Keratinocyte (primary cell): ENCODE data around the gene ARL5A. TPM values are rescaled to one million over a fixed set of nuclear protein-coding genes. Genes with fewer than 3 reads are reported as not detected.

Experiments
- DNase-seq: peaks from one replicate; pipeline ENCODE4 v3.0.0-alpha.2; 2011; ENCODE audit warnings: low read depth, missing footprints, low spot score
- FAIRE-seq: peaks from 2 replicates; lab custom pipeline; 2011; peaks lifted over from hg19 to GRCh38; lab: Jason Lieb, UNC
- H2AFZ ChIP-seq: 2 replicates; pipeline ENCODE4 v1.6.0; 2012; ENCODE audit warnings: low read length, control low read depth, inconsistent platforms; ENCODE audit not compliant: control insufficient read depth
- H3K27ac ChIP-seq: 2 replicates; pipeline ENCODE4 v1.5.1; 2011; ENCODE audit warnings: low read length; ENCODE audit not compliant: control insufficient read depth, insufficient read depth
- H3K27me3 ChIP-seq: 3 replicates; pipeline ENCODE4 v1.6.0; 2011; ENCODE audit warnings: low read length; ENCODE audit not compliant: control insufficient read depth, insufficient read depth; ENCODE audit errors: extremely low read depth
- H3K36me3 ChIP-seq, 2 experiments: 2 replicates in 1 of 2; 3 replicates in 1 of 2; pipeline ENCODE4 v1.5.1; 2011; ENCODE audit warnings: low read length in 2 of 2, mild to moderate bottlenecking in 1 of 2; ENCODE audit not compliant: control insufficient read depth in 2 of 2, insufficient read depth in 2 of 2; ENCODE audit errors: extremely low read depth in 1 of 2
- H3K4me1 ChIP-seq: 3 replicates; pipeline ENCODE4 v1.5.1; 2011; ENCODE audit warnings: low read length; ENCODE audit not compliant: control insufficient read depth, insufficient read depth; ENCODE audit errors: extremely low read depth
- H3K4me2 ChIP-seq: 3 replicates; pipeline ENCODE4 v1.6.0; 2011; ENCODE audit warnings: low read depth, low read length; ENCODE audit not compliant: control insufficient read depth, insufficient read depth; ENCODE audit errors: extremely low read depth
- H3K4me3 ChIP-seq, 3 experiments: fragments of 200-600 bp in 1 of 3; sonication (generic) in 1 of 3; 2 replicates in 2 of 3; 3 replicates in 1 of 3; pipeline ENCODE4 v1.5.1; 2011 to 2016; ENCODE audit warnings: low read length in 3 of 3, mild to moderate bottlenecking in 3 of 3, control low read depth in 2 of 3, inconsistent platforms in 1 of 3, low read depth in 1 of 3, mixed read lengths in 1 of 3, mixed run types in 1 of 3, moderate library complexity in 1 of 3; ENCODE audit not compliant: control insufficient read depth in 2 of 3, insufficient read depth in 2 of 3; ENCODE audit errors: extremely low read depth in 1 of 3
- H3K79me2 ChIP-seq: 2 replicates; pipeline ENCODE4 v1.6.0; 2012; ENCODE audit warnings: low read length; ENCODE audit not compliant: control insufficient read depth, insufficient read depth
- H3K9ac ChIP-seq: 3 replicates; pipeline ENCODE4 v1.6.0; 2011; ENCODE audit warnings: low read length; ENCODE audit not compliant: control insufficient read depth, insufficient read depth; ENCODE audit errors: extremely low read depth
- H3K9me1 ChIP-seq: 3 replicates; pipeline ENCODE4 v1.6.0; 2011; ENCODE audit warnings: low read length; ENCODE audit not compliant: control insufficient read depth, insufficient read depth; ENCODE audit errors: extremely low read depth
- H3K9me3 ChIP-seq: 2 replicates; pipeline ENCODE4 v1.5.1; 2012; ENCODE audit warnings: low read depth, low read length; ENCODE audit not compliant: control insufficient read depth
- H4K20me1 ChIP-seq: 3 replicates; pipeline ENCODE4 v1.6.0; 2011; ENCODE audit warnings: low read length; ENCODE audit not compliant: control insufficient read depth, insufficient read depth; ENCODE audit errors: extremely low read depth
- CTCF ChIP-seq, 3 experiments: IDR thresholded peaks in 1 of 3; conservative IDR thresholded peaks in 1 of 3; optimal IDR thresholded peaks in 1 of 3; 2 replicates in 2 of 3; 3 replicates in 1 of 3; pipeline versions ENCODE3 to v1.5.1; 2011; ENCODE audit warnings: low read length in 3 of 3, mild to moderate bottlenecking in 3 of 3, moderate library complexity in 2 of 3, control low read depth in 1 of 3, inconsistent platforms in 1 of 3; ENCODE audit not compliant: insufficient read depth in 2 of 3; ENCODE audit errors: extremely low read depth in 1 of 3
- EZH2 ChIP-seq: IDR thresholded peaks from one replicate; pipeline ENCODE4 v1.6.1; 2012; ENCODE audit warnings: inconsistent platforms, mild to moderate bottlenecking, low read length, moderate library complexity
- dilution Hi-C: fragments of 300-500 bp; cut with MboI; formaldehyde crosslinking; loops from one replicate; pipeline ENCODE4 v1.7.0; 2020; ENCODE audit warnings: low sequenced_read_pairs; ENCODE audit not compliant: extremely low pct_ligation_motif_present
- polyA plus RNA-seq, 5 experiments: library from polyadenylated mRNA; depleted of rRNA in 3 of 5; stranded (reverse) in 3 of 5; stranded (forward) in 1 of 5; unstranded in 1 of 5; fragments of >200 nt; gene quantifications; 1 replicate in 1 of 5; 2 replicates in 3 of 5; 3 replicates in 1 of 5; pipeline versions ENCODE4 v1.2.1 to v1.2.3, GENCODE V29; 2011 to 2012; ENCODE audit warnings: missing spikeins in 2 of 5, low read depth in 1 of 5, low replicate concordance in 1 of 5

Gene ARL5A
- polyA plus RNA-seq, 1 donor (not counting 4 experiments of a cell fraction or from before 2014, with no cell fraction given): 25.5 TPM

GRCh38 chr2:151761687-151762086 lies 66.5 kb downstream of the ARL5A start:
- no peaks in the 10 kb centered on the region for H3K9me1 ChIP-seq
- H3K27ac ChIP-seq: no peak overlapping the region
- H3K4me2 ChIP-seq: no peak overlapping the region
- H3K27me3 ChIP-seq: no peaks in the 10 kb centered on the region
- no peaks in the 10 kb centered on the region for H3K36me3 ChIP-seq
- DNase-seq (no peak), FAIRE-seq (no peak)
- H3K4me3 ChIP-seq: no peak overlapping the region
- TF ChIP-seq EZH2: no peak
- TF ChIP-seq CTCF (optimal IDR thresholded peaks at IDR 0.05 in 1 of 3, IDR thresholded peaks at IDR 0.05 in 1 of 3, conservative IDR thresholded peaks at IDR 0.05 in 1 of 3; ENCODE audit: extremely low read depth in 1 of 3, insufficient read depth in 2 of 3, low read length in 3 of 3): no peak
- dilution Hi-C loops: no loop called here
- no peaks in the 10 kb centered on the region for H3K4me1 ChIP-seq
- no peaks in the 10 kb centered on the region for H3K79me2 ChIP-seq
- no peak overlapping the region for H3K9ac ChIP-seq
- H3K9me3 ChIP-seq: no peaks in the 10 kb centered on the region
- H4K20me1 ChIP-seq: no peaks in the 10 kb centered on the region
- no peak overlapping the region for H2AFZ ChIP-seq

GRCh38 chr2:151761193-151761592 lies 67.0 kb downstream of the ARL5A start:
- DNase-seq: no peak
- no peak overlapping the region for H2AFZ ChIP-seq
- dilution Hi-C loops: no loop called here

More at GRCh38 chr2:151761193-151761592, 67.0 kb downstream of the ARL5A start:
- Histone ChIP-seq H3K9me3 (no peaks in the 10 kb centered on the region), H3K4me3 (no peak overlapping the region), H3K27me3 (no peaks in the 10 kb centered on the region), H4K20me1 (no peaks in the 10 kb centered on the region), H3K9me1 (no peaks in the 10 kb centered on the region), H3K4me2 (no peak overlapping the region), H3K9ac (no peak overlapping the region), H3K27ac (no peak overlapping the region), H3K79me2 (no peaks in the 10 kb centered on the region), H3K4me1 (no peaks in the 10 kb centered on the region), H3K36me3 (no peaks in the 10 kb centered on the region)
- TF ChIP-seq CTCF (optimal IDR thresholded peaks at IDR 0.05 in 1 of 3, IDR thresholded peaks at IDR 0.05 in 1 of 3, conservative IDR thresholded peaks at IDR 0.05 in 1 of 3; ENCODE audit: extremely low read depth in 1 of 3, insufficient read depth in 2 of 3, low read length in 3 of 3) (no peak), EZH2 (no peak)
- no peak for FAIRE-seq
